BLaER1 treated with 17β-estradiol and CSF1 and Interleukin-3, amounts not matched to agents 10 nM and 100 nM (cell line): ENCODE measurements around the gene MTMR6.

Source experiments
- H3K27ac ChIP-seq, 11 experiments: shearing (Covaris generic); formaldehyde crosslinking; 2 replicates each; pipeline ENCODE4 v1.8.1; 2022
- H3K27me3 ChIP-seq, 11 experiments: shearing (Covaris generic); formaldehyde crosslinking; 2 replicates each; pipeline ENCODE4 v1.8.1; 2022
- H3K36me3 ChIP-seq, 11 experiments: shearing (Covaris generic); formaldehyde crosslinking; 2 replicates each; pipeline ENCODE4 v1.8.1; 2022
- H3K4me1 ChIP-seq, 10 experiments: shearing (Covaris generic); formaldehyde crosslinking; 2 replicates each; pipeline ENCODE4 v1.8.1; 2022
- H3K4me2 ChIP-seq, 11 experiments: shearing (Covaris generic); formaldehyde crosslinking; 2 replicates each; pipeline ENCODE4 v1.8.1; 2022
- H3K4me3 ChIP-seq, 10 experiments: shearing (Covaris generic); formaldehyde crosslinking; 2 replicates each; pipeline ENCODE4 v1.8.1; 2022
- H3K9ac ChIP-seq, 11 experiments: shearing (Covaris generic); formaldehyde crosslinking; 2 replicates each; pipeline ENCODE4 v1.8.1; 2022
- H3K9me3 ChIP-seq, 11 experiments: shearing (Covaris generic); formaldehyde crosslinking; replicated peaks in 1 of 11; 2 replicates each; pipeline ENCODE4 v1.8.1; 2022
- H4K20me1 ChIP-seq, 11 experiments: shearing (Covaris generic); formaldehyde crosslinking; 2 replicates each; pipeline ENCODE4 v1.8.1; 2022
- Cebpa-rat ChIP-seq, 11 experiments: shearing (Covaris generic); IDR thresholded peaks; 2 replicates each; pipeline ENCODE4 v1.8.1; 2022

The MTMR6 gene

DNA sequence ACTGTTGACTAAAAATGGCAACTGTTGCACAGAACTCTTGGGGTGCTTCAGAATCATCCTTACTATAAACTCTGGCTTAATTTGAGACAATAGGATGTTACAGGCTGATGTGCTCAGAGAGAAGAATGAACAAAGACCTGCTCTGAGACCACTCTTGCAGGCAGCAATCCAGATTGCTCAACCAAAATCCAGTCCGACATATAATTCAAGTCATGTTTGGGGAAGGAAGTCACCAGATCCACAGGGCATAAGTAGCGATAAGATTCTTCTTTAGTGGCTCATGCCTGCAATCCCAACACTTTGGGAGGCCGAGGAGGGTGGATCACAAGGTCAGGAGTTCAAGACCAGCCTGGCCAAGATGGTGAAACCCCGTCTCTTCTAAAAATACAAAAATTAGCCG lies 20.6 kb downstream of the MTMR6 start:
- Histone ChIP-seq H3K4me3 (no peak overlapping the region), H3K9ac (no peak overlapping the region), H3K4me1 (peaks cover 0 to 21% (median 7%) of the 10 kb centered on the region in 10 experiments; a peak in 11 of 20 replicates), H4K20me1 (peaks cover 5 to 88% (median 16%) of the 10 kb centered on the region in 11 experiments; a peak in 12 of 22 replicates), H3K27me3 (no peaks in the 10 kb centered on the region), H3K4me2 (no peak overlapping the region), H3K27ac (no peak overlapping the region), H3K9me3 (no peaks in the 10 kb centered on the region), H3K36me3 (peaks cover 58 to 96% (median 81%) of the 10 kb centered on the region in 11 experiments)
- TF ChIP-seq Cebpa-rat (IDR thresholded peaks at IDR 0.05) = no peak

- Histone ChIP-seq H3K4me3 (no peak overlapping the region), H3K4me2 (no peak overlapping the region), H3K27ac (no peak overlapping the region), H3K4me1 (peaks cover 0 to 8% (median 2%) of the 10 kb centered on the region in 10 experiments; a peak in 5 of 20 replicates), H3K9me3 (no peaks in the 10 kb centered on the region), H3K27me3 (no peaks in the 10 kb centered on the region), H3K9ac (no peak overlapping the region), H3K36me3 (peaks cover 81 to 100% (median 93%) of the 10 kb centered on the region in 11 experiments), H4K20me1 (peaks cover 0 to 56% (median 0%) of the 10 kb centered on the region in 11 experiments; a peak in 4 of 22 replicates)
- TF ChIP-seq Cebpa-rat (IDR thresholded peaks at IDR 0.05) = no peak
These were observed 25.0 kb downstream of the MTMR6 start for GRCh38 chr13:25262261-25262660.

DNA sequence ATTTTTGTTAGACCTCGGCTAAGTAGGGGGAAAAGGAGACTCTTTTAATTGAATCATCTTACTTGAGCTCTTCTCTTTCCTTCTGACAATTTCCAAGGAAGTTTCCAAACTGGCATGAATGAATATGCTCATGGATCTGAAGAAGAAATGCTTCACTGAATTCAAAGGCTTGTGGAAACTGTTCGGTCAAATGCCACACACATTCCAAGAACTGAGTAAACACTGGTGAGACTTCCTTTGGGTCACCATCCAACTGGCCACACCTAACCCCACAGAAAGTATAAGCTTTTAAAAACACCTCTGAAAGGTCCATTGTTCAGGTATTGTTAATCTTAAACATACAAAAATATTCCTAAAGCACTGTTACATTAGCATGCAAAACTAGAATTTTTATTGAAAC lies 33.6 kb downstream of the MTMR6 start:
- Histone ChIP-seq H3K9me3 (no peaks in the 10 kb centered on the region), H3K9ac (no peak overlapping the region), H4K20me1 (peaks cover 0 to 19% (median 0%) of the 10 kb centered on the region in 11 experiments; a peak in 2 of 22 replicates), H3K27me3 (no peaks in the 10 kb centered on the region), H3K27ac (no peak overlapping the region), H3K4me3 (no peak overlapping the region), H3K4me1 (peaks cover 6 to 35% (median 20%) of the 10 kb centered on the region in 10 experiments), H3K4me2 (no peak overlapping the region), H3K36me3 (peaks cover 41 to 90% (median 70%) of the 10 kb centered on the region in 11 experiments)
- TF ChIP-seq Cebpa-rat (IDR thresholded peaks at IDR 0.05) = no peak

DNA sequence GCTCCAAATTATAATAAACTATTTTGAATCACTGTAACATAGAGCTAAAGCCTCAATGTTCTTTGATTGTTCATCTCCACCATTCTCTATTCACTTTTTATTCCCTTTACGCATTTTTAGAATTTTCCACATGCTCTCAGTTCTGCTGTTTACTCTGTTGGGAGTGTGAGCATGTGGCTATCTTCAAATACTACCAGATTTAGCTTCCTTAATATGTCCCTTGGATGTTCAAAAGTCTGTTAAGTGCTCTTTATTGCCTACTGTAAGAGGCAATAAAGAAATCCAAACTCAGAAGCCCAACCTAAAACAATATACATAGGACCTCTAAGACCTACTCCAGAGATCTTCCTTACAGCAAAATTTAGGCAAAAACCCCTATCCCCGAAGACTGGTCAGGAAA lies 34.5 kb downstream of the MTMR6 start:
- no peak overlapping the region for H3K4me3 ChIP-seq
- no peak overlapping the region for H3K27ac ChIP-seq
- TF ChIP-seq Cebpa-rat (IDR thresholded peaks at IDR 0.05) = no peak
- H3K4me1 ChIP-seq = peaks cover 14 to 44% (median 28%) of the 10 kb centered on the region in 10 experiments
- no peaks in the 10 kb centered on the region for H3K9me3 ChIP-seq
- no peak overlapping the region for H3K9ac ChIP-seq
- peaks cover 0 to 18% (median 0%) of the 10 kb centered on the region in 11 experiments; a peak in 2 of 22 replicates for H4K20me1 ChIP-seq
- H3K4me2 ChIP-seq = peak overlapping the region in 5 of 11 experiments; percentile 4 to 68 (median 53); a peak in 6 of 22 replicates
- peaks cover 33 to 81% (median 61%) of the 10 kb centered on the region in 11 experiments for H3K36me3 ChIP-seq
- H3K27me3 ChIP-seq = no peaks in the 10 kb centered on the region

- Histone ChIP-seq H3K36me3 (peaks cover 28 to 76% (median 56%) of the 10 kb centered on the region in 11 experiments), H3K27ac (no peak overlapping the region), H3K27me3 (no peaks in the 10 kb centered on the region), H3K4me3 (no peak overlapping the region), H3K4me1 (peaks cover 19 to 49% (median 32%) of the 10 kb centered on the region in 10 experiments), H4K20me1 (peaks cover 0 to 17% (median 0%) of the 10 kb centered on the region in 11 experiments; a peak in 3 of 22 replicates), H3K9me3 (no peaks in the 10 kb centered on the region), H3K9ac (no peak overlapping the region), H3K4me2 (peak overlapping the region in 4 of 11 experiments; percentile 39 to 68 (median 54); a peak in 9 of 22 replicates)
- no peak for TF ChIP-seq Cebpa-rat (IDR thresholded peaks at IDR 0.05)
These were observed 35.1 kb downstream of the MTMR6 start for GRCh38 chr13:25252225-25252624.

- Histone ChIP-seq H4K20me1 (peaks cover 0 to 13% (median 0%) of the 10 kb centered on the region in 11 experiments; a peak in 2 of 22 replicates), H3K36me3 (peaks cover 23 to 63% (median 45%) of the 10 kb centered on the region in 11 experiments), H3K9me3 (peaks cover 4 to 16% (median 6%) of the 10 kb centered on the region in 11 experiments; a peak in 18 of 22 replicates), H3K27ac (peak overlapping the region; percentile 48 to 91 (median 78); a peak in 19 of 22 replicates), H3K4me1 (peaks cover 28 to 71% (median 50%) of the 10 kb centered on the region in 10 experiments), H3K9ac (peak overlapping the region in 4 of 11 experiments; percentile 54 to 71 (median 64); a peak in 6 of 22 replicates), H3K4me2 (peak overlapping the region in 10 of 11 experiments; percentile 33 to 86 (median 69); a peak in 16 of 22 replicates), H3K4me3 (no peak overlapping the region), H3K27me3 (no peaks in the 10 kb centered on the region)
- TF ChIP-seq Cebpa-rat (IDR thresholded peaks at IDR 0.05) = no peak
These were observed 38.2 kb downstream of the MTMR6 start for GRCh38 chr13:25249001-25249543.

GRCh38 chr13:25248071-25248470 lies 39.2 kb downstream of the MTMR6 start:
- peaks cover 26 to 63% (median 44%) of the 10 kb centered on the region in 11 experiments; a peak in 21 of 22 replicates for H3K36me3 ChIP-seq
- peak overlapping the region; percentile 46 to 86 (median 68); a peak in 18 of 22 replicates for H3K4me2 ChIP-seq
- peaks cover 5 to 19% (median 9%) of the 10 kb centered on the region in 11 experiments; a peak in 18 of 22 replicates for H3K9me3 ChIP-seq
- peaks cover 0 to 13% (median 0%) of the 10 kb centered on the region in 11 experiments; a peak in 2 of 22 replicates for H4K20me1 ChIP-seq
- H3K27ac ChIP-seq = peak overlapping the region; percentile 48 to 91 (median 78); a peak in 21 of 22 replicates
- no peak overlapping the region; a peak in 3 of 20 replicates for H3K4me3 ChIP-seq
- peaks cover 28 to 78% (median 51%) of the 10 kb centered on the region in 10 experiments for H3K4me1 ChIP-seq
- no peaks in the 10 kb centered on the region for H3K27me3 ChIP-seq
- peak overlapping the region in 10 of 11 experiments; percentile 1 to 71 (median 57); a peak in 13 of 22 replicates for H3K9ac ChIP-seq
- peak in 2 of 11 experiments; percentile 72; a peak in 4 of 22 replicates for TF ChIP-seq Cebpa-rat (IDR thresholded peaks at IDR 0.05)

DNA sequence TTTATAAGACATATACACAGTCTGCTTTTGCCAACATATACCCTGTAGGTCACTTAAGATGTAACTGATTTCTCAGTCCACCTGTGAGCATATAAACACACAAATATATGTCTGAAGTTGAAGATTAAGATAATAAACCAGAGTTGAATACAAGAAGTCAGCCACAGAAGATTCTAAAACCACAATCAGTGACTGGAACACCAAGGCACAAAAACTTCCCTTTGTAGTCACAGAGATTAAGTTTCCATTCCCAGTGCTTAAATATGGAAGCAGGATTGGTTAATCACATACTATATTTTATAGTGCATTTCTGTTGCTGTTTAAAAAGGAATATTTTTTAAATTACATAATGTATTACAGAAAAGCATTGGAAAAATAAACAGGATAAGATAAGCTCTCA lies 39.9 kb downstream of the MTMR6 start:
- peak overlapping the region; percentile 45 to 86 (median 72); a peak in 20 of 22 replicates for H3K4me2 ChIP-seq
- H3K9me3 ChIP-seq = peaks cover 5 to 19% (median 9%) of the 10 kb centered on the region in 11 experiments; a peak in 18 of 22 replicates
- TF ChIP-seq Cebpa-rat (IDR thresholded peaks at IDR 0.05) = no peak
- H3K4me3 ChIP-seq = no peak overlapping the region
- peak overlapping the region in 2 of 11 experiments; percentile 30 to 66; a peak in 2 of 22 replicates for H3K9ac ChIP-seq
- H3K4me1 ChIP-seq = peaks cover 28 to 77% (median 49%) of the 10 kb centered on the region in 10 experiments
- H3K27ac ChIP-seq = peak overlapping the region; percentile 29 to 91 (median 78); a peak in 19 of 22 replicates
- H3K27me3 ChIP-seq = no peaks in the 10 kb centered on the region
- peaks cover 0 to 13% (median 0%) of the 10 kb centered on the region in 11 experiments; a peak in 2 of 22 replicates for H4K20me1 ChIP-seq
- H3K36me3 ChIP-seq = peaks cover 19 to 58% (median 37%) of the 10 kb centered on the region in 11 experiments; a peak in 21 of 22 replicates

DNA sequence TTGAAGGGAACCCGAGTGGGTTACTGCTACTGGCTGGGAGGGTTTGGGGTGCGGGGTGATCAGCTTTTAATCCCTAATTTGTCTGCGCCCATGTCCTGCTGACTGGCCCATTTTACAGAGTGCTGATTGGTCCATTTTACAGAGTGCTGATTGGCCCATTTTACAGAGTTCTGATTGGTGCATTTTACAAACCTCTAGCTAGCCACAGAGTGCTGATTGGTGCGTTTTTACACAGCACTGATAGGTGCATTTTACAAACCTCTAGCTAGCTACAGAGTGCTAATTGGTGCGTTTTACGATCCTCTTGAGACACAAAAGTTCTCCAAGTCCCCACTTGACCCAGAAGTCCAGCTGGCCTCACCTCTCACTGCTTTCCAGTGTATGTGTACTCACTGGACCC lies 43.2 kb downstream of the MTMR6 start:
- peaks cover 0 to 4% (median 0%) of the 10 kb centered on the region in 11 experiments; a peak in 1 of 22 replicates for H4K20me1 ChIP-seq
- H3K9ac ChIP-seq = no peak overlapping the region
- H3K9me3 ChIP-seq = peaks cover 8 to 30% (median 14%) of the 10 kb centered on the region in 11 experiments; a peak in 19 of 22 replicates
- no peak overlapping the region for H3K27ac ChIP-seq
- H3K4me1 ChIP-seq = peaks cover 26 to 71% (median 40%) of the 10 kb centered on the region in 10 experiments
- no peaks in the 10 kb centered on the region for H3K27me3 ChIP-seq
- TF ChIP-seq Cebpa-rat (IDR thresholded peaks at IDR 0.05) = no peak
- no peak overlapping the region for H3K4me3 ChIP-seq
- 0 out of 22 replicates have a peak overlapping the region, but pooled peaks of 1 of the 11 experiments have one; percentile 4 for H3K4me2 ChIP-seq
- H3K36me3 ChIP-seq = peaks cover 13 to 49% (median 21%) of the 10 kb centered on the region in 11 experiments; a peak in 20 of 22 replicates
